GM12878 (cell line): ENCODE data around the gene AMDHD2. TPM values are rescaled to one million over a fixed set of nuclear protein-coding genes. Genes with fewer than 3 reads are reported as not detected.
"Not testable (repeated sequence)": the region's sequence is repeated elsewhere in the genome, so short reads cannot be mapped to it uniquely, and the experiment has no call there.

Experiments used
- ATAC-seq: fragments of 200-7000 bp; cut with Tn5 transposase; 3 replicates; pipeline ENCODE4 v1.9.1; 2020; ENCODE audit warnings: mild to moderate bottlenecking, moderate library complexity
- BruUV-seq: library from RNA; stranded (reverse); fragments of 400-500 nt; replicated peaks from 2 replicates; lab custom pipeline; 2021; lab: Mats Ljungman, UMichigan
- CTCF ChIA-PET: fragments of 300-600 bp; sonication (Branson Sonifier 250); formaldehyde crosslinking; extraction: SDS; loops from one replicate; lab custom pipeline; 2021; ENCODE audit warnings: inconsistent platforms; lab: Yijun Ruan, JAX
- POLR2A ChIA-PET: fragments of 350-600 bp; formaldehyde crosslinking; extraction: SDS; loops from one replicate; lab custom pipeline; 2021; ENCODE audit warnings: inconsistent platforms; lab: Charles Lee
- RAD21 ChIA-PET: fragments of 300-600 bp; sonication (Branson Sonifier 250); formaldehyde crosslinking; loops from one replicate; lab custom pipeline; 2023; ENCODE audit warnings: antibody characterized with exemption; ENCODE audit not compliant: unreplicated experiment; lab: Charles Lee
- SMC1A ChIA-PET: fragments of 300-600 bp; sonication (Branson Sonifier 250); formaldehyde crosslinking; loops from one replicate; lab custom pipeline; 2023; ENCODE audit not compliant: unreplicated experiment, uncharacterized antibody; lab: Charles Lee
- DNase-seq: peaks from one replicate; pipeline ENCODE4 v3.0.0-alpha.2; 2011; ENCODE audit warnings: low read depth, low spot score
- FAIRE-seq: peaks from 3 replicates; lab custom pipeline; 2011; peaks lifted over from hg19 to GRCh38; lab: Jason Lieb, UNC
- H2AFZ ChIP-seq: 2 replicates; pipeline ENCODE4 v1.6.0; 2011; ENCODE audit warnings: low read depth, low read length, control low read depth; ENCODE audit not compliant: control insufficient read depth
- H3K27ac ChIP-seq: 2 replicates; pipeline ENCODE4 v1.5.1; 2011; ENCODE audit warnings: control low read depth; ENCODE audit not compliant: control insufficient read depth, insufficient read depth
- H3K27me3 ChIP-seq, 2 experiments: replicated peaks in 1 of 2; 2 replicates each; pipeline versions ENCODE4 v1.6.0 to v1.6.1; 2011; ENCODE audit warnings: low read length in 1 of 2; ENCODE audit not compliant: control insufficient read depth in 2 of 2, insufficient read depth in 2 of 2
- H3K36me3 ChIP-seq, 2 experiments: 2 replicates each; pipeline ENCODE4 v1.5.1; 2011; ENCODE audit warnings: low read length in 1 of 2; ENCODE audit not compliant: control insufficient read depth in 2 of 2, insufficient read depth in 2 of 2
- H3K4me1 ChIP-seq: 2 replicates; pipeline ENCODE4 v1.6.1; 2011; ENCODE audit warnings: mild to moderate bottlenecking, low read length, moderate library complexity, mixed read lengths; ENCODE audit not compliant: control insufficient read depth, insufficient read depth
- H3K4me2 ChIP-seq: 2 replicates; pipeline ENCODE4 v1.6.0; 2011; ENCODE audit warnings: control low read depth; ENCODE audit not compliant: control insufficient read depth, insufficient read depth
- H3K4me3 ChIP-seq: fragments of 200-600 bp; sonication (generic); 2 replicates; pipeline ENCODE4 v1.5.1; 2016
- H3K79me2 ChIP-seq: 2 replicates; pipeline ENCODE4 v1.6.0; 2011; ENCODE audit warnings: low read length; ENCODE audit not compliant: control insufficient read depth, insufficient read depth
- H3K9ac ChIP-seq: 2 replicates; pipeline ENCODE4 v1.8.0; 2011; ENCODE audit warnings: low read length, control low read depth, mixed read lengths; ENCODE audit not compliant: control insufficient read depth, insufficient read depth
- H3K9me3 ChIP-seq: replicated peaks from 3 replicates; pipeline ENCODE4 v1.5.1; 2011; ENCODE audit warnings: mild to moderate bottlenecking, low read length; ENCODE audit not compliant: control insufficient read depth, insufficient read depth
- H4K20me1 ChIP-seq: 2 replicates; pipeline ENCODE4 v1.6.0; 2011; ENCODE audit not compliant: control insufficient read depth, insufficient read depth
- BHLHE40 ChIP-seq, 2 experiments: fragments of 450-650 bp in 1 of 2; IDR thresholded peaks; 2 replicates each; pipeline ENCODE4 v1.6.1; 2011 to 2017; ENCODE audit warnings: low read depth in 2 of 2, borderline replicate concordance in 1 of 2, improper control_type of control experiment in 1 of 2, low read length in 1 of 2, mild to moderate bottlenecking in 1 of 2
- SPI1 ChIP-seq: IDR thresholded peaks from 2 replicates; pipeline ENCODE4 v1.6.1; 2011; ENCODE audit warnings: low read depth, mild to moderate bottlenecking, low read length, moderate library complexity, borderline replicate concordance; ENCODE audit not compliant: insufficient read depth
- WGBS: methylation state at CpG from one replicate; pipeline ENCODE4 v1.1.6; 2016; ENCODE audit warnings: low lambda C conversion rate; ENCODE audit not compliant: insufficient replicate concordance, insufficient coverage; ENCODE audit errors: missing lambda C conversion rate; 5-methylcytosine and 5-hydroxymethylcytosine counted together
- in situ Hi-C: fragments of 300-500 bp; cut with MboI; formaldehyde crosslinking; loops from 9 replicates; pipeline ENCODE4 v1.14.3; 2018; ENCODE audit warnings: mixed read lengths
- intact Hi-C: fragments of 100-400 bp; cut with micrococcal nuclease; formaldehyde crosslinking; loops from one replicate; pipeline ENCODE4 v1.14.2; 2022; ENCODE audit not compliant: unreplicated experiment
- polyA plus RNA-seq, 11 experiments: library from polyadenylated mRNA; depleted of rRNA in 4 of 11; unstranded in 6 of 11; stranded (reverse) in 5 of 11; fragments of >200 nt; fragmentation: Nextera tagmentation in 4 of 11; fragmentation: Illumina TruSeq in 1 of 11; extraction: Ambion mirVana in 4 of 11; extraction: Trizol in 1 of 11; gene quantifications; 1 replicate in 1 of 11; 2 replicates in 10 of 11; pipeline versions ENCODE4 v1.2.1 to v1.2.3, GENCODE V29; 2011 to 2016; ENCODE audit warnings: inconsistent platforms in 2 of 11, missing spikeins in 2 of 11, low read depth in 1 of 11
- total RNA-seq, 4 experiments: library from RNA; depleted of rRNA in 3 of 4; stranded (reverse); fragments of >200 nt in 3 of 4; fragmentation: Illumina TruSeq in 1 of 4; extraction: Trizol in 1 of 4; gene quantifications; 2 replicates each; pipeline versions ENCODE4 v1.2.1 to v1.2.3, GENCODE V29; 2013 to 2021
- TF ChIP-seq, protein P1 (sequence below), 3 experiments: IDR thresholded peaks in 2 of 3; conservative IDR thresholded peaks in 1 of 3; 2 replicates each; pipeline ENCODE4 v1.5.1; 2011; ENCODE audit warnings: low read depth in 3 of 3, low read length in 3 of 3, mild to moderate bottlenecking in 3 of 3, control low read depth in 2 of 3, moderate library complexity in 2 of 3, inconsistent platforms in 1 of 3, mixed read lengths in 1 of 3; ENCODE audit not compliant: control insufficient read depth in 2 of 3, insufficient read depth in 1 of 3; ENCODE audit errors: extremely low read depth in 1 of 3

The AMDHD2 gene
- total and polyA plus RNA-seq, 10 of the 15 experiments (the other 5 are each of a cell fraction or from before 2014, with no cell fraction given) = 0.60 to 41.8 (median 24.3) TPM; not detected in 1

GRCh38 chr16:2560131-2560797 lies 40.1 kb downstream of the AMDHD2 start:
- POLR2A ChIA-PET, SMC1A ChIA-PET, H3K4me3 ChIP-seq, BruUV-seq, in situ Hi-C loops, H2AFZ ChIP-seq, CTCF ChIA-PET, H3K27ac ChIP-seq, H3K27me3 ChIP-seq, H3K9me3 ChIP-seq, H3K4me1 ChIP-seq, DNase-seq, H3K79me2 ChIP-seq, H3K9ac ChIP-seq, H3K4me2 ChIP-seq, RAD21 ChIA-PET, intact Hi-C loops, H3K36me3 ChIP-seq, H4K20me1 ChIP-seq: not testable (repeated sequence)
- ATAC-seq = peak; percentile 86
- peak; percentile 70 for TF ChIP-seq SPI1
- peak in 1 of 2 experiments; percentile 80; a peak in 2 of 4 replicates for TF ChIP-seq BHLHE40 (IDR thresholded peaks at IDR 0.05; ENCODE audit: borderline replicate concordance in 1 of 2, low read depth in 2 of 2, low read length in 1 of 2)
- 2% methylated on average over 6 of the region's 17 CpGs for WGBS
- FAIRE-seq = peak; percentile 97

GRCh38 chr16:2560798-2561133 lies 40.6 kb downstream of the AMDHD2 start:
- ATAC-seq = peak; percentile 98
- intact Hi-C loops, H3K79me2 ChIP-seq, POLR2A ChIA-PET, H3K36me3 ChIP-seq, H3K4me3 ChIP-seq, H2AFZ ChIP-seq, in situ Hi-C loops, H3K4me1 ChIP-seq, H3K27me3 ChIP-seq, DNase-seq, SMC1A ChIA-PET, H3K4me2 ChIP-seq, RAD21 ChIA-PET, H3K27ac ChIP-seq, CTCF ChIA-PET, H4K20me1 ChIP-seq, H3K9me3 ChIP-seq, BruUV-seq, H3K9ac ChIP-seq: not testable (repeated sequence)
- WGBS = 0% methylated on average over 2 of the region's 4 CpGs
- FAIRE-seq = peak; percentile 74
- TF ChIP-seq, protein P1, sequence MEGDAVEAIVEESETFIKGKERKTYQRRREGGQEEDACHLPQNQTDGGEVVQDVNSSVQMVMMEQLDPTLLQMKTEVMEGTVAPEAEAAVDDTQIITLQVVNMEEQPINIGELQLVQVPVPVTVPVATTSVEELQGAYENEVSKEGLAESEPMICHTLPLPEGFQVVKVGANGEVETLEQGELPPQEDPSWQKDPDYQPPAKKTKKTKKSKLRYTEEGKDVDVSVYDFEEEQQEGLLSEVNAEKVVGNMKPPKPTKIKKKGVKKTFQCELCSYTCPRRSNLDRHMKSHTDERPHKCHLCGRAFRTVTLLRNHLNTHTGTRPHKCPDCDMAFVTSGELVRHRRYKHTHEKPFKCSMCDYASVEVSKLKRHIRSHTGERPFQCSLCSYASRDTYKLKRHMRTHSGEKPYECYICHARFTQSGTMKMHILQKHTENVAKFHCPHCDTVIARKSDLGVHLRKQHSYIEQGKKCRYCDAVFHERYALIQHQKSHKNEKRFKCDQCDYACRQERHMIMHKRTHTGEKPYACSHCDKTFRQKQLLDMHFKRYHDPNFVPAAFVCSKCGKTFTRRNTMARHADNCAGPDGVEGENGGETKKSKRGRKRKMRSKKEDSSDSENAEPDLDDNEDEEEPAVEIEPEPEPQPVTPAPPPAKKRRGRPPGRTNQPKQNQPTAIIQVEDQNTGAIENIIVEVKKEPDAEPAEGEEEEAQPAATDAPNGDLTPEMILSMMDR (IDR thresholded peaks at IDR 0.05 in 2 of 3, conservative IDR thresholded peaks at IDR 0.05 in 1 of 3; ENCODE audit: control insufficient read depth in 2 of 3, extremely low read depth in 1 of 3, insufficient read depth in 1 of 3, low read depth in 3 of 3, low read length in 3 of 3) = peak; percentile 5 to 36 (median 10); a peak in 1 of 6 replicates

GRCh38 chr16:2567506-2567905 lies 47.3 kb downstream of the AMDHD2 start:
- DNase-seq, H3K9ac ChIP-seq, SMC1A ChIA-PET, H3K4me2 ChIP-seq, H3K27ac ChIP-seq, H3K27me3 ChIP-seq, H3K4me3 ChIP-seq, H4K20me1 ChIP-seq, intact Hi-C loops, POLR2A ChIA-PET, H3K9me3 ChIP-seq, CTCF ChIA-PET, BruUV-seq, H3K79me2 ChIP-seq, ATAC-seq, in situ Hi-C loops, H3K36me3 ChIP-seq, H3K4me1 ChIP-seq, RAD21 ChIA-PET, H2AFZ ChIP-seq: not testable (repeated sequence)
- FAIRE-seq = peak; percentile 38
- no CpG with 5 or more reads among the region's 6 CpGs for WGBS
